ENCODE measurements around the gene ADGRE1.
"Not testable (repeated sequence)": the region's sequence is repeated elsewhere in the genome, so short reads cannot be mapped to it uniquely, and the experiment has no call there.

Gene ADGRE1

DNA sequence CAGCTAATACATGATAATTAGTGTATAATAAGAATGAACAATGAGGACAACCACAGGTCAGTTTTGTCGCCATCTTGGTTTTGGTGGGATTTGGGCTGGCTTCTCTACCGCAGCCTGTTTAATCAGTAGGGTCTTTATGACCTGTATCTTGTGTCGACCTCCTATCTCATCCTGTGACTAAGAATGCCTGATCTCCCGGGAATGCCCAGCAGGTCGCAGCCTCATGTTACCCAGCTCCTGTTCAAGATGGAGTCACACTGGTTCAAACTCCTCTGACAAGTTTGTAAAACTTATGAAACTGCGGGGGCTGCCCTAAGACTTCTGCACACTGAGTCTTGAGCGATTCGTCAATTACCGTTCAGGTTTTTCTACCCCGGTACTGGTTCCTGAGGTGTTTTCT, 21.5 kb upstream of the ADGRE1 start:
- DNase-seq, result no peak
- TF ChIP-seq POLR2A (IDR thresholded peaks at IDR 0.05; ENCODE audit: low read length), result no peak
- no peak for TF ChIP-seq GATA1 (IDR thresholded peaks at IDR 0.05; ENCODE audit: low read depth, low read length)

DNA sequence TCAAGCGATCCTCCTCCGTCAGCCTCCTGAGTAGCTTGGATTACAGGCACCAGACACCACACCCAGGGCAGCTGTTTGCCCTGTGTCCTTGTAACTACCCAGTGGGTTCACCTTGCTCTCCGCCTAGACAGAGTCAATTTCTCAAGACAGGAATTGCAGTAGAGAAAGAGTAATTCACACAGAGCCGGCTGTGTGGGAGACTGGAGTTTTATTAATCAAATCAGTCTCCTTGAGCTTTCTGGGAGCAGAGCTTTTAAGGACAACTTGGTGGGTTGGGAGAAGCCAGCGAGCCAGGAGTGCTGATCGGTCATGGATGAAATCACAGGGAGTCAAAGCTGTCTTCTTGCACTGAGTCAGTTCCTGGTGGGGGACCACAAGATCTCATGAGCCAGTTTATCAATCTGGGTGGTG, 20.6 kb upstream of the ADGRE1 start:
- DNase-seq, result no peak
- no peak for TF ChIP-seq POLR2A (IDR thresholded peaks at IDR 0.05; ENCODE audit: low read length)
- no peak for TF ChIP-seq GATA1 (IDR thresholded peaks at IDR 0.05; ENCODE audit: low read depth, low read length)

GRCh38 chr19:6868351-6868750, 19.0 kb upstream of the ADGRE1 start:
- no peak for DNase-seq

GRCh38 chr19:6869151-6869882, 18.1 kb upstream of the ADGRE1 start:
- DNase-seq, result not testable (repeated sequence)

More at GRCh38 chr19:6868351-6868750, 19.0 kb upstream of the ADGRE1 start:
- TF ChIP-seq GATA1 (IDR thresholded peaks at IDR 0.05; ENCODE audit: low read depth, low read length) (no peak), POLR2A (IDR thresholded peaks at IDR 0.05; ENCODE audit: low read length) (no peak)

GRCh38 chr19:6873708-6874431, 13.5 kb upstream of the ADGRE1 start:
- no peak for DNase-seq
- no peak for TF ChIP-seq GATA1 (IDR thresholded peaks at IDR 0.05; ENCODE audit: low read depth, low read length)
- no peak for TF ChIP-seq POLR2A (IDR thresholded peaks at IDR 0.05; ENCODE audit: low read length)

GRCh38 chr19:6875218-6875617, 12.2 kb upstream of the ADGRE1 start:
- TF ChIP-seq GATA1 (IDR thresholded peaks at IDR 0.05; ENCODE audit: low read depth, low read length), result no peak
- TF ChIP-seq POLR2A (IDR thresholded peaks at IDR 0.05; ENCODE audit: low read length), result no peak
- DNase-seq, result no peak

DNA sequence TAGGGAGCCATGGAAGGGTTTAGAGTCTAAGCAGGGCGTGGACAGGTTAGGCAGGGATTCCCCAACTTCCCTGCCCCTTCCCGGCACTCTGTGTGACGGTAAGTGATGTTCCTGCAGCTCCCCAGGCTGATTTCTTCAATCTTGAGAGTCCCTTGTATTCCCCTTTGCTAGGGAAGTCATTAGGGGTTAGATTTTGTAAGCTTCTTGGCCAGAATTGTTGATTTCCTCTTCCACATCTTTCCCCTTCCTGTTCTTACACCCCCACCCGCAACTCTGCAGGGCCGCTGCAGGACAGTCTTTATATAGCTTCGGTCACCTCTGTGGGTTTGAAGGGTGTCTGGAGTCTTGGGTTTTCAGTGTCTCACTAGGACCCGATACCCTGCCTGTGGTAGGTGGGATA, 10.6 kb upstream of the ADGRE1 start:
- TF ChIP-seq GATA1 (IDR thresholded peaks at IDR 0.05; ENCODE audit: low read depth, low read length) (no peak), POLR2A (IDR thresholded peaks at IDR 0.05; ENCODE audit: low read length) (no peak)
- no peak for DNase-seq

DNA sequence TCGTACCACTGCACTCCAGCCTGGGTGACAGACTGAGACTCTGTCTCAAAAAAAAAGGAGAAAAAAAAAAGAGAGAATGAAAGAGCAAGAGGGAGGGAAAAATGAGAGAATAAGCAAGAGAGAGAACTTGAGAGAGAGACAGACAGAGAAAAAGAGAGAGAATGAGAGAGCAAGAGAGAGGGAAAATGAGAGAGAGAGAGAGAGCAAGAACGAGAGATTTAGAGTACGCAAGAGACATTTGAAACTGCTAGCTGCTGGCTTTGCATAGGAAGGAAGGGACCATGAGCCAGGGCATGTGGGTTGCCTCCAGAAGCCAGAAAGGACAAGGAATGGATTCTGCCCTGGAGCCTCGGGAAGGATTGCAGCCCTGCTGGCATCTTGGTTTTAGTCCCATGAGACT, 9.6 kb upstream of the ADGRE1 start:
- no peak for DNase-seq
- no peak for TF ChIP-seq POLR2A (IDR thresholded peaks at IDR 0.05; ENCODE audit: low read length)
- TF ChIP-seq GATA1 (IDR thresholded peaks at IDR 0.05; ENCODE audit: low read depth, low read length), result no peak

DNA sequence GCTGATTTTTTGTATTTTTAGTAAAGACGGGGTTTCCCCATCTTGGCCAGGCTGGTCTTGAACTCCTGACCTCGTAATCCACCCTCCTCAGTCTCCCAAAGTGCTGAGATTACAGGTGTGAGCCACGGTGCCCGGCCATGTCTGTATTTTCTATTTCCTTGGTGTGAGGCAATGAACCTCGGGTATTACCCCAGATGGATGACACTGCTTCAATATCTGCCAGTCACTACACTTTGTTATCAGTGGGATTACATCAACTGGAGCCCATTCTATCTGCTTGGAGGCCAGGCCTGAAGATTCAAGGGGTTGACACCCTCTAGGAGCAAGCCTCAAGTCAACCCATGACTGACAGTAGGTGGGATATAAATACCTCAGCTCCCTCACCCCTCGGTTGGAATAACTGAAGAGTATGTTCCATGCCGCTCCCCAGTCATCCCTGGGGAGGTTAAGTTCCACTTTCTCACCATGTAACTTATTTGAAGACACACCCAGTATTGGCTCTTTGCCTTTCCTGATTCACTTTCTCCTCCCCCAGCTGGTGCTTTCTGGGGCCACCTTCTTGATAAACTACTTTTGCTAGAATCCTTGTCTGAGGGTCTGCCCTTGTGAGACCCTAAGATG, 992 bp upstream of the ADGRE1 start:
- DNase-seq, result no peak
- TF ChIP-seq GATA1 (IDR thresholded peaks at IDR 0.05; ENCODE audit: low read depth, low read length), result no peak
- TF ChIP-seq POLR2A (IDR thresholded peaks at IDR 0.05; ENCODE audit: low read length), result no peak

- no peak for DNase-seq
- TF ChIP-seq POLR2A (IDR thresholded peaks at IDR 0.05; ENCODE audit: low read length), result no peak
- TF ChIP-seq GATA1 (IDR thresholded peaks at IDR 0.05; ENCODE audit: low read depth, low read length), result no peak
Measured at GRCh38 chr19:6888967-6889366, 1.6 kb downstream of the ADGRE1 start.

DNA sequence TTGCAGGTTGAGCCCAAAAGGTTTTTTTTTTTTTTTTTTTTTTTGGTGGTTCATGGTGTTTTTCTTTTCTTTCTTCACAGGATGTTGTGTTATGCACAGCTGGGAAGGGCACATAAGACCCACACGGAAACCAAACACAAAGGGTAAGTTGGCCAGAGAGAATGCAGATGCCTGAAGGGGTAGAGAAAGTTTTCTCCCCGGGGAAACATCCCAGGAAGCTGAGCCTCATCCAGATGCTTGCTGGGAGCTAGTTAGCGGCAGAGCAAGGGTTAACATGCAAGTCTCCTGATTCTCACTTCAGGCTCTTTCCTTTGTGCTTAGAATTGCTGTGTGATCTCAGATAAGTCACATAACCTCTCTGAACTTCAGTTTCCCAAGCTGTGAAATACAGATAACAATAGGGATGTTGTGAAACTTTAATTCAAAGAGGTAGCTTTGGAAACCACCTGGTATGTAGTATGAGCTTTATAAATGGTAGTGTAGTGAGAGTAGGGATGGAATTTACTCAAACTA, 3.1 kb downstream of the ADGRE1 start:
- TF ChIP-seq POLR2A (IDR thresholded peaks at IDR 0.05; ENCODE audit: low read length) (no peak), GATA1 (IDR thresholded peaks at IDR 0.05; ENCODE audit: low read depth, low read length) (no peak)
- DNase-seq, result no peak

DNA sequence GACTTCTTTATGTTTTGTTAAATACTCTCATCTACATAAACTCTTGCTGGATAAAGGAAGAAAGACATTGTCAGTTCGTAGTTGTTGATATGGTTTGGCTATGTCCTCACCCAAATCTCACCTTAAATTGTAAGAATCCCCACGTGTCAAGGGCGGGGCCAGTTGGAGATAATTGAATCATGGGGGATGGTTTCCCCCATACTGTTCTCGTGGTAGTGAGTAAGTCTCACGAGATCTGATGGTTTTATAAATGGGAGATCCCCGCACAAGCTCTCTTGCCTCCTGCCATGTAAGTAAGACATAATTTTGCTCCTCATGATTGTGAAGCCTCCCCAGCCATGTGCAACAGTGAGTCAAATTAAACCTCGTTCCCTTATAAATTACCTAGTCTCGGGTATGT, 3.6 kb downstream of the ADGRE1 start:
- TF ChIP-seq GATA1 (IDR thresholded peaks at IDR 0.05; ENCODE audit: low read depth, low read length), result no peak
- DNase-seq, result no peak

DNA sequence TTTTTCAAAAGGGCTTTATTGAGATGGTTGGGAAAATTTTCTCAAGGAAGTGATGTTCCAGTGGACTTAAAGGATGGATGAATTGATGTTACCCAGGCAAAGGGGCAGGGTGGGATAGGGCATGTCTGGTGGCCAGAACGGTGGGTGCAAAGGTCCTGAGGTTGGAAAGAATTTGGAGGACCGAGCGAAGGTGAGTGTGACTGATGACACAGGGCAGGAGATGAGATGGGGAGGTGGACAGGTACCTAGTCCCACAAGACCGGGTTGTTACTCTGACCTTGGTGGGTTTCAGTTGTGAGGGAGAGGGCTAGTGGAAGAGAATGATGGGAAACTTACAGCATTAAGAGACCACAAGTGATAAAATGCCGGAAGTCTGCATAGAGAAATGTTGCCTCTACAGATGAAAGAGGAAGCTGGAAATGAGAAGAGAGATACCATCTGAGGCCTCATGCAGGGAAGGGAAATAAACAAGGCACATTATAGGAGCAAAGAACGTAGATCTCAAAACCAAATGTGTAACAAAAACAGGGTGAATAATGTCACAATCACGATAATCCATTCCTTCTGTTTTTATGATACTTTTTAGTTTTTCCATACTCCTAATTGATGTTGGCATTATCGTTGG, 4.5 kb downstream of the ADGRE1 start:
- no peak for TF ChIP-seq GATA1 (IDR thresholded peaks at IDR 0.05; ENCODE audit: low read depth, low read length)
- no peak for TF ChIP-seq POLR2A (IDR thresholded peaks at IDR 0.05; ENCODE audit: low read length)
- DNase-seq, result no peak

GRCh38 chr19:6894313-6894712, 6.9 kb downstream of the ADGRE1 start:
- no peak for DNase-seq
- TF ChIP-seq POLR2A (IDR thresholded peaks at IDR 0.05; ENCODE audit: low read length), result no peak
- no peak for TF ChIP-seq GATA1 (IDR thresholded peaks at IDR 0.05; ENCODE audit: low read depth, low read length)
